ENCODE measurements around the gene SOCS1.

The SOCS1 gene

GRCh38 chr16:11283820-11284248 is 27.8 kb upstream of the SOCS1 start:
- DNase-seq, result no peak

- no peak for DNase-seq
Measured at GRCh38 chr16:11280616-11281522, 24.9 kb upstream of the SOCS1 start, which contains the start of gene PRM1. TSS of gene PRM1 (minus strand) at chr16:11281330. CDS start at chr16:11281238, 92 bp downstream.

GRCh38 chr16:11278681-11279628 is 23.0 kb upstream of the SOCS1 start:
- DNase-seq, result no peak

GRCh38 chr16:11277607-11278337 is 21.8 kb upstream of the SOCS1 start:
- no peak for DNase-seq

GRCh38 chr16:11276896-11277593 is 21.0 kb upstream of the SOCS1 start:
- DNase-seq, result no peak

- DNase-seq, result no peak
Measured at GRCh38 chr16:11276143-11276895, 20.3 kb upstream of the SOCS1 start, which contains the start of gene PRM2. TSS of gene PRM2 (minus strand) at chr16:11276480. CDS start at chr16:11276370, 110 bp downstream.

GRCh38 chr16:11274964-11275363 is 19.0 kb upstream of the SOCS1 start:
- no peak for DNase-seq

GRCh38 chr16:11273721-11274324 is 17.8 kb upstream of the SOCS1 start:
- no peak for DNase-seq

GRCh38 chr16:11272921-11273720 is 17.1 kb upstream of the SOCS1 start, which contains the start of gene PRM3:
TSS of gene PRM3 (minus strand) at chr16:11273629. CDS start at chr16:11273595, 34 bp downstream.
- DNase-seq, result no peak

GRCh38 chr16:11272484-11272883 is 16.5 kb upstream of the SOCS1 start:
- no peak for DNase-seq

GRCh38 chr16:11271610-11272009 is 15.6 kb upstream of the SOCS1 start:
- DNase-seq, result no peak

- DNase-seq, result no peak
Measured at GRCh38 chr16:11270602-11271162, 14.7 kb upstream of the SOCS1 start.

GRCh38 chr16:11268921-11269375 is 12.9 kb upstream of the SOCS1 start, which contains the start of gene TNP2:
TSS of gene TNP2 (minus strand) at chr16:11269325. CDS start at chr16:11269262, 63 bp downstream.
- DNase-seq, result no peak

- no peak for DNase-seq
Measured at GRCh38 chr16:11265124-11265523, 9.1 kb upstream of the SOCS1 start.

- DNase-seq, result no peak
Measured at GRCh38 chr16:11264155-11264832, 8.3 kb upstream of the SOCS1 start.

- no peak for DNase-seq
Measured at GRCh38 chr16:11263737-11264136, 7.7 kb upstream of the SOCS1 start.

- DNase-seq, result no peak
Measured at GRCh38 chr16:11262915-11263314, 6.9 kb upstream of the SOCS1 start.

- no peak for DNase-seq
Measured at GRCh38 chr16:11260596-11260966, 4.6 kb upstream of the SOCS1 start.
